ENCODE measurements around the gene CCM2L.

GRCh38 chr20:32012159-32012688, 2.0 kb downstream of the CCM2L start:
- TF ChIP-seq CTCF (IDR thresholded peaks at IDR 0.05; ENCODE audit: insufficient read depth, low read length, poor library complexity, severe bottlenecking) (no peak), EZH2phosphoT487 (conservative IDR thresholded peaks at IDR 0.05; ENCODE audit: low read length) (no peak)
